HFFc6 (cell line): ENCODE measurements around the gene IL18R1. TPM values are rescaled to one million over a fixed set of nuclear protein-coding genes. Genes with fewer than 3 reads are reported as not detected.
"Not testable (repeated sequence)": the region's sequence is repeated elsewhere in the genome, so short reads cannot be mapped to it uniquely, and the experiment has no call there.

Experiments used
- DNase-seq: peaks from one replicate; pipeline ENCODE4 v3.0.0-alpha.2; 2018
- H3K27ac Mint-ChIP-seq: 2 replicates; pipeline ENCODE4 v1.8.0; 2020; ENCODE audit warnings: mild to moderate bottlenecking, mixed read lengths
- H3K27me3 Mint-ChIP-seq: 2 replicates; pipeline ENCODE4 v1.8.0; 2021; ENCODE audit warnings: mild to moderate bottlenecking, moderate library complexity, mixed read lengths; ENCODE audit not compliant: insufficient read depth
- H3K36me3 Mint-ChIP-seq: 2 replicates; pipeline ENCODE4 v1.8.0; 2021; ENCODE audit warnings: low read depth, mixed read lengths
- H3K4me1 Mint-ChIP-seq: 2 replicates; pipeline ENCODE4 v1.8.0; 2020; ENCODE audit warnings: low read depth, mixed read lengths
- H3K4me3 Mint-ChIP-seq: 2 replicates; pipeline ENCODE4 v1.8.0; 2020; ENCODE audit warnings: mild to moderate bottlenecking, moderate library complexity, mixed read lengths
- H3K9me3 Mint-ChIP-seq: 2 replicates; pipeline ENCODE4 v1.8.0; 2020; ENCODE audit warnings: mild to moderate bottlenecking, mixed read lengths
- total RNA-seq, 6 experiments: library from RNA; stranded (reverse); fragmentation: NEBNext Ultra II Directional; extraction: Animal tissue kit (Norgen Biotek cat#: 25700); gene quantifications; 2 replicates in 1 of 6; 3 replicates in 5 of 6; pipeline ENCODE4 v1.2.3, GENCODE V29; 2021
- TF ChIP-seq, protein P1 (sequence below): fragments of 200-600 bp; sonication (generic); IDR thresholded peaks from 2 replicates; pipeline ENCODE4 v1.5.0; 2021; ENCODE audit warnings: antibody characterized with exemption, mild to moderate bottlenecking

The IL18R1 gene
- total RNA-seq, 6 experiments from 2014 or later = not detected

DNA sequence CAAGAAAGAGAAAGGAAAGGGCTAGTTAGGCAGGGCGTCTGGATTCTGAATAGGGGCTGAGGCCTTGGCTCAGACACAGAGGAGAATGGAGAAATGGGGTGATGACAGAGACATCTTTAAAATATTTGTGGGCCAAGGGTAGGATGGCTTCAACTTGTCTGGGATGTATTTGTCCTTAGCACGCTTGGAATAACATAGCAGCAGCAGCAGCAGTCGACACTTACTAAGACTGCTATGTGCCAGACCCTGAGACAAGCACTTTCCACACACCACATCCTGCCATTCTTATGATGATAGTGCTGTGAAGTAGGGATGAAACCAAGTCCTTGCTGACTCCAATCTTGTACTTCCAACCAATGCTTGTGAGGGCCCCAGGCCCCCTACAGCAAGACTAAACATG, 41.6 kb upstream of the IL18R1 start:
- TF ChIP-seq, protein P1, sequence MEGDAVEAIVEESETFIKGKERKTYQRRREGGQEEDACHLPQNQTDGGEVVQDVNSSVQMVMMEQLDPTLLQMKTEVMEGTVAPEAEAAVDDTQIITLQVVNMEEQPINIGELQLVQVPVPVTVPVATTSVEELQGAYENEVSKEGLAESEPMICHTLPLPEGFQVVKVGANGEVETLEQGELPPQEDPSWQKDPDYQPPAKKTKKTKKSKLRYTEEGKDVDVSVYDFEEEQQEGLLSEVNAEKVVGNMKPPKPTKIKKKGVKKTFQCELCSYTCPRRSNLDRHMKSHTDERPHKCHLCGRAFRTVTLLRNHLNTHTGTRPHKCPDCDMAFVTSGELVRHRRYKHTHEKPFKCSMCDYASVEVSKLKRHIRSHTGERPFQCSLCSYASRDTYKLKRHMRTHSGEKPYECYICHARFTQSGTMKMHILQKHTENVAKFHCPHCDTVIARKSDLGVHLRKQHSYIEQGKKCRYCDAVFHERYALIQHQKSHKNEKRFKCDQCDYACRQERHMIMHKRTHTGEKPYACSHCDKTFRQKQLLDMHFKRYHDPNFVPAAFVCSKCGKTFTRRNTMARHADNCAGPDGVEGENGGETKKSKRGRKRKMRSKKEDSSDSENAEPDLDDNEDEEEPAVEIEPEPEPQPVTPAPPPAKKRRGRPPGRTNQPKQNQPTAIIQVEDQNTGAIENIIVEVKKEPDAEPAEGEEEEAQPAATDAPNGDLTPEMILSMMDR = no peak
- Mint-ChIP-seq H3K36me3 (no peaks in the 10 kb centered on the region), H3K9me3 (no peaks in the 10 kb centered on the region), H3K4me3 (no peak overlapping the region), H3K4me1 (peaks cover 16% of the 10 kb centered on the region), H3K27me3 (peaks cover 24% of the 10 kb centered on the region), H3K27ac (no peak overlapping the region)
- DNase-seq = no peak

DNA sequence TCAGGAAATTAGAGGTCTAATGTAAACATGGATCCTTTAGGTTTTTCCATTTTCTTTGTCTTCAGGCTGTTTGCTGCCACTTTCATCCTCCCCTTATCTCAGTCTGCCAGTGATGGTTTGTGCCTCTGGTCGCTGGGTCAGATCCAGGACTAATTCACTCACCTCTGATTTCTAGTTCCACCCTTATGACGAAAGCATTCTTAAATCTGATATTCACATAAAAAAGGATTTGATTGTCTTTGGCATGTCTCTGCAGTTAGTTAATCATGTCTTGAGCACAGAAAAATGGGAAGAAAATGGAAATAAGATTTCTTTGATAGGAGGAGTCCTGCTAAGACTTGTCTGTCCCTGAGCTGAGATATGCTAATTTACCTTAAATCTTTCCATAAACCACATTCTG, 39.7 kb upstream of the IL18R1 start:
- Mint-ChIP-seq H3K27ac (no peak overlapping the region), H3K9me3 (no peaks in the 10 kb centered on the region), H3K27me3 (peaks cover 19% of the 10 kb centered on the region), H3K4me1 (peaks cover 16% of the 10 kb centered on the region), H3K36me3 (no peaks in the 10 kb centered on the region), H3K4me3 (no peak overlapping the region)
- no peak for DNase-seq
- TF ChIP-seq, protein P1 = no peak

DNA sequence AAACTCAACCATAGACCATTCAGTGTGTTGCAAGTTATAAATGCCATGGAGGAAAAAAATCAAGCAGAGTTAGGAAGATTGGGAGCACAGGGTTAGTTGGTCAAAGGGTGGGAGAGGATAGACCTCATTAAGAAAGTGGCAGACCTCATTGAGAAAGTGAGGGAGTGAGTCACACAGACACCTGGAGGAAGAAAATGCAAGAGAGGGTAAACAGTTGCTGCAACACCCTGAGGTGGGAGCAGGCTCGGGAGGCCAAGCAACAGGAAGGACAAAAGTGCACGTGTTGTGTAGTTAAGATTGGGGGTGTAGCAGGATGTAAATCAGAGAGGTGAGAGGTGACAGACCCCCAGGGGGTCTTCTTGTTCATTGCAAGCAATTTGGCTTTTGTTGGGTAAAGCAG, 37.9 kb upstream of the IL18R1 start:
- Mint-ChIP-seq H3K36me3 (no peaks in the 10 kb centered on the region), H3K9me3 (no peaks in the 10 kb centered on the region), H3K27me3 (peaks cover 19% of the 10 kb centered on the region)

DNA sequence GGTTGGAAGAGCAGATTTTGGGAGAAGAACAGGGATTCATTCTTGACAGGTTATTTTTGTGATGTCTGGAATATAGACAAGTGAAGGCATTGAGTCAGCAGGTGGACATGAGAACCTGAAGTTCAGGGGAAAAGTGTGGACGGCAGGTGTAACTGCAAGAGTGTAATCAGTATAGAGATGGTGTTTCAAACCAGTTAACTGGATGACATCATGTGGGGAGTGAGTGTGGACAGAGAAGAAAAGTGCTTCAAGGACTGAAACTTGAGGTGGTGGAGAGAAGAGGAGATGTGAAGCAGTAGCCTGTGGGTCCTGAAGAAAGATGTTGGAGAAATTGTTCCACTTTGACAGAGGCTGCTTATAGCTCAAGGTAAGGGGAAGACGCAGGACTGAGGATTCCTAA, 37.2 kb upstream of the IL18R1 start:
- peaks cover 19% of the 10 kb centered on the region for H3K27me3 Mint-ChIP-seq
- H3K27ac Mint-ChIP-seq = no peak overlapping the region

More for the DNA sequence above, 37.9 kb upstream of the IL18R1 start:
- peaks cover 10% of the 10 kb centered on the region for H3K4me1 Mint-ChIP-seq
- H3K27ac Mint-ChIP-seq = no peak overlapping the region
- H3K4me3 Mint-ChIP-seq = no peak overlapping the region
- no peak for DNase-seq
- TF ChIP-seq, protein P1 = no peak

DNA sequence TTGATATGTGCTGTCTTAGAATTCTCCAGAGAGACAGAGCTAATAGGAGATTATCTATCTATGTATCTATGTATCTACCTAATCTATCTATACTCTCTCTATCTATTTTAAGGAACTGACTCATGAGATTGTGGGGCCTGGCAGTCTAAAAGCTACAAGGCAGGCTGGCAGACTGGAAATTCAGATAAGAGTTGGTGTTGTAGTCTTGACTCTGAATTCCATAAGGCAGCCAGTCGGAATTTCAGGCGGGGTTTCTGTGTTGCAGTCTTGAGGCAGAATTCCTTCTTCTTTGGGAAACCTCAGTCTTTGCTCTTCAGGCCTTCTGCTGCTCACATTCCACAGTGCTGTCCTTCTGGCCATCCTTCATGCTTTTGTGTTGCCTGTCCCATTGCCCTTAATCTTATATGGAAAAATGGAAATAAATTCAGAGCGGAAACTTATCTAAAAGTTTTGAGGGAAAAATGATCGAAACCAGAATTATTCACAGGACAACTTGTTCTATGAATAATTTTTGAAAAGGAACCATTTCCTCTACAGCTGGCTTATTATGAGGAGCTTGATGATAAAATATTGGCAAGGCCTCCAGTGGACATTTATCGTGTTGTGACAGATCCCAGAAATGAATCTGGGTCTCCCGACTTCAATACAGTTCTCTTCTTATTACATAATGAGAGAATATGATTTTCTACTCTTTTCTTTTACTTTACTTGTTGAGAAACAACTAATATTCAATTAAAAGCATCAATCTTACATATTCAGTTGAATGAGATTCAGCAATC, 33.5 kb upstream of the IL18R1 start:
- Mint-ChIP-seq H3K27me3 (peaks cover 2% of the 10 kb centered on the region; the same call in 1 of the 2 replicates), H3K4me3 (no peak overlapping the region), H3K9me3 (no peaks in the 10 kb centered on the region), H3K36me3 (no peaks in the 10 kb centered on the region), H3K4me1 (no peaks in the 10 kb centered on the region), H3K27ac (no peak overlapping the region)
- TF ChIP-seq, protein P1 = no peak
- DNase-seq = no peak

More for the DNA sequence above, 37.2 kb upstream of the IL18R1 start:
- no peaks in the 10 kb centered on the region for H3K36me3 Mint-ChIP-seq
- TF ChIP-seq, protein P1 = no peak
- DNase-seq = no peak
- H3K9me3 Mint-ChIP-seq = no peaks in the 10 kb centered on the region
- no peak overlapping the region for H3K4me3 Mint-ChIP-seq
- peaks cover 2% of the 10 kb centered on the region for H3K4me1 Mint-ChIP-seq

DNA sequence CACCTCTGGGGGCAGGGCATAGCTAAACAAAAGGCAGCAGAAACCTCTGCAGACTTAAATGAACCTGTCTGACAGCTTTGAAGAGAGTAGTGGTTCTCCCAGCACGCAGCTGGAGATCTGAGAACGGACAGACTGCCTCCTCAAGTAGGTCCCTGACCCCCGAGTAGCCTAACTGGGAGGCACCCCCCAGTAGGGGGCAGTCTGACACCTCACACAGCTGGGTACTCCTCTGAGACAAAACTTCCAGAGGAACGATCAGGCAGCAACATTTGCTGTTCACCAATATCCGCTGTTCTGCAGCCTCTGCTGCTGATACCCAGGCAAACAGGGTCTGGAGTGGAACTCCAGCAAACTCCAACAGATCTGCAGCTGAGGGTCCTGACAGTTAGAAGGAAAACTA, 30.7 kb upstream of the IL18R1 start:
- not testable (repeated sequence) for H3K36me3 Mint-ChIP-seq, H3K4me3 Mint-ChIP-seq, H3K27ac Mint-ChIP-seq, H3K4me1 Mint-ChIP-seq, H3K27me3 Mint-ChIP-seq, DNase-seq, H3K9me3 Mint-ChIP-seq
